Neural cell (in vitro differentiated cells): ENCODE data around the gene ADARB2.

Experiments used
- CTCF ChIP-seq: fragments of 450-650 bp; IDR thresholded peaks from 2 replicates; pipeline ENCODE4 v1.5.1; 2014; ENCODE audit warnings: antibody characterized with exemption, mild to moderate bottlenecking, moderate library complexity; ENCODE audit not compliant: poor library complexity, severe bottlenecking
- EP300 ChIP-seq: fragments of 450-650 bp; conservative IDR thresholded peaks from 2 replicates; pipeline ENCODE4 v1.6.1; 2014; ENCODE audit warnings: antibody characterized with exemption, mild to moderate bottlenecking, moderate library complexity; ENCODE audit not compliant: poor library complexity, severe bottlenecking
- POLR2AphosphoS5 ChIP-seq: IDR thresholded peaks from 2 replicates; pipeline ENCODE4 v1.6.1; 2012
- REST ChIP-seq: IDR thresholded peaks from 2 replicates; pipeline ENCODE4 v1.6.1; 2012; ENCODE audit warnings: borderline replicate concordance

GRCh38 chr10:1785835-1786234, 48.5 kb upstream of the ADARB2 start:
- TF ChIP-seq REST (no peak), CTCF (no peak), EP300 (no peak), POLR2AphosphoS5 (no peak)
